ENCODE measurements around the gene PYROXD2.

Gene PYROXD2

DNA sequence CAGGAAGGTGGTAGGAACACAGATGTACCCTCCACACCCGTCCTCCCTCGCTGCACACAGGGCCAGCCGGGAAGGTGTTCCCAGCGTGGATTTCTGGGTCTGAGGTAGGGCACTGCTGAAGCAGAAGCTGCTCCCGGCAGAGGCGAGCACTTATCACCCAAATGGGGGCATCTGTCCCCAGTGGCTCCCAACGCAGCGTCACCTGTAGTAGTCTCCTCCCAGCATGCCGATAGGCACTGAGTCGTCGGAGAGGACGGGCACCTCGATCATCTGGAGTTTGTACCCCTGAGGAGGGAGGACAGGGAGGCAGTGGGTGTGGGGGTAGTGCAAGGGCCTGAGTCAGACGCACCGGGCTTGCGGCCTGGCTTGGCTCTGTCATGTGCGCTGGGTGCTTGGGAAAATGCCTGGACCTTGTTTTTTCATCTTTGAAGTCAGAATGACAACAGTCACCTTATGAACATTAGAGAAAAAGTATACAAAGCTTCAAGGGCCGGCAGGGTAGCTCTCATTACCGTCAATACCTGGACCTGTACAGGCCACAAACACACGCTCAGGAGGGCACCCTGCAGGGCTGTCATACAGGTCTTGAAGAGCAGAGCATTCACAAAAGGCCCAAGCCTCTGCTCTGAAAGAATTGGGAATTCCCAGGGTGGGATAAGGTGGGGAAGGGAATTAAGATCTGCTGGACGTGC lies 3.1 kb upstream of the PYROXD2 start:
- DNase-seq (no peak), ATAC-seq (ENCODE audit: insufficient read depth, low read depth) (no peak)
- TF ChIP-seq EZH2 (IDR thresholded peaks at IDR 0.05; ENCODE audit: borderline replicate concordance, low read depth, low read length, severe bottlenecking), result no peak
- TF ChIP-seq, protein P1, sequence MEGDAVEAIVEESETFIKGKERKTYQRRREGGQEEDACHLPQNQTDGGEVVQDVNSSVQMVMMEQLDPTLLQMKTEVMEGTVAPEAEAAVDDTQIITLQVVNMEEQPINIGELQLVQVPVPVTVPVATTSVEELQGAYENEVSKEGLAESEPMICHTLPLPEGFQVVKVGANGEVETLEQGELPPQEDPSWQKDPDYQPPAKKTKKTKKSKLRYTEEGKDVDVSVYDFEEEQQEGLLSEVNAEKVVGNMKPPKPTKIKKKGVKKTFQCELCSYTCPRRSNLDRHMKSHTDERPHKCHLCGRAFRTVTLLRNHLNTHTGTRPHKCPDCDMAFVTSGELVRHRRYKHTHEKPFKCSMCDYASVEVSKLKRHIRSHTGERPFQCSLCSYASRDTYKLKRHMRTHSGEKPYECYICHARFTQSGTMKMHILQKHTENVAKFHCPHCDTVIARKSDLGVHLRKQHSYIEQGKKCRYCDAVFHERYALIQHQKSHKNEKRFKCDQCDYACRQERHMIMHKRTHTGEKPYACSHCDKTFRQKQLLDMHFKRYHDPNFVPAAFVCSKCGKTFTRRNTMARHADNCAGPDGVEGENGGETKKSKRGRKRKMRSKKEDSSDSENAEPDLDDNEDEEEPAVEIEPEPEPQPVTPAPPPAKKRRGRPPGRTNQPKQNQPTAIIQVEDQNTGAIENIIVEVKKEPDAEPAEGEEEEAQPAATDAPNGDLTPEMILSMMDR (IDR thresholded peaks at IDR 0.05; ENCODE audit: borderline replicate concordance, extremely low read depth, low read length, poor library complexity, severe bottlenecking), result no peak
- Histone ChIP-seq H3K9ac (ENCODE audit: low read depth, low read length) (no peak overlapping the region), H2AFZ (ENCODE audit: low read depth, low read length) (no peak overlapping the region), H3K79me2 (ENCODE audit: insufficient read depth, low read length) (no peaks in the 10 kb centered on the region), H3K4me2 (ENCODE audit: insufficient read depth, low read length) (no peak overlapping the region), H4K20me1 (ENCODE audit: insufficient read depth, low read length) (no peaks in the 10 kb centered on the region), H3K27me3 (ENCODE audit: insufficient read depth, low read length, poor library complexity) (no peaks in the 10 kb centered on the region), H3K36me3 (ENCODE audit: insufficient read depth, low read length) (peaks cover 34% of the 10 kb centered on the region), H3K4me1 (ENCODE audit: insufficient read depth, low read length) (peaks cover 17% of the 10 kb centered on the region), H3K27ac (ENCODE audit: low read length) (no peak overlapping the region), H3K9me3 (ENCODE audit: insufficient read depth, low read length, severe bottlenecking) (no peaks in the 10 kb centered on the region), H3K4me3 (ENCODE audit: low read depth in 1 of 2, low read length in 2 of 2) (no peak overlapping the region)

GRCh38 chr10:98417481-98417959 lies 2.5 kb upstream of the PYROXD2 start:
- DNase-seq (no peak), ATAC-seq (ENCODE audit: insufficient read depth, low read depth) (no peak)
- H3K27ac ChIP-seq (ENCODE audit: low read length), result no peak overlapping the region
- no peaks in the 10 kb centered on the region for H3K9me3 ChIP-seq (ENCODE audit: insufficient read depth, low read length, severe bottlenecking)
- no peak overlapping the region for H2AFZ ChIP-seq (ENCODE audit: low read depth, low read length)
- H3K4me2 ChIP-seq (ENCODE audit: insufficient read depth, low read length), result no peak overlapping the region
- H3K4me3 ChIP-seq (ENCODE audit: low read depth in 1 of 2, low read length in 2 of 2), result no peak overlapping the region
- peaks cover 31% of the 10 kb centered on the region for H3K36me3 ChIP-seq (ENCODE audit: insufficient read depth, low read length)
- H3K9ac ChIP-seq (ENCODE audit: low read depth, low read length), result no peak overlapping the region
- no peaks in the 10 kb centered on the region for H4K20me1 ChIP-seq (ENCODE audit: insufficient read depth, low read length)
- H3K79me2 ChIP-seq (ENCODE audit: insufficient read depth, low read length), result no peaks in the 10 kb centered on the region
- TF ChIP-seq, protein P1 (IDR thresholded peaks at IDR 0.05; ENCODE audit: borderline replicate concordance, extremely low read depth, low read length, poor library complexity, severe bottlenecking), result no peak
- no peak for TF ChIP-seq EZH2 (IDR thresholded peaks at IDR 0.05; ENCODE audit: borderline replicate concordance, low read depth, low read length, severe bottlenecking)
- H3K4me1 ChIP-seq (ENCODE audit: insufficient read depth, low read length), result peaks cover 17% of the 10 kb centered on the region
- no peaks in the 10 kb centered on the region for H3K27me3 ChIP-seq (ENCODE audit: insufficient read depth, low read length, poor library complexity)

DNA sequence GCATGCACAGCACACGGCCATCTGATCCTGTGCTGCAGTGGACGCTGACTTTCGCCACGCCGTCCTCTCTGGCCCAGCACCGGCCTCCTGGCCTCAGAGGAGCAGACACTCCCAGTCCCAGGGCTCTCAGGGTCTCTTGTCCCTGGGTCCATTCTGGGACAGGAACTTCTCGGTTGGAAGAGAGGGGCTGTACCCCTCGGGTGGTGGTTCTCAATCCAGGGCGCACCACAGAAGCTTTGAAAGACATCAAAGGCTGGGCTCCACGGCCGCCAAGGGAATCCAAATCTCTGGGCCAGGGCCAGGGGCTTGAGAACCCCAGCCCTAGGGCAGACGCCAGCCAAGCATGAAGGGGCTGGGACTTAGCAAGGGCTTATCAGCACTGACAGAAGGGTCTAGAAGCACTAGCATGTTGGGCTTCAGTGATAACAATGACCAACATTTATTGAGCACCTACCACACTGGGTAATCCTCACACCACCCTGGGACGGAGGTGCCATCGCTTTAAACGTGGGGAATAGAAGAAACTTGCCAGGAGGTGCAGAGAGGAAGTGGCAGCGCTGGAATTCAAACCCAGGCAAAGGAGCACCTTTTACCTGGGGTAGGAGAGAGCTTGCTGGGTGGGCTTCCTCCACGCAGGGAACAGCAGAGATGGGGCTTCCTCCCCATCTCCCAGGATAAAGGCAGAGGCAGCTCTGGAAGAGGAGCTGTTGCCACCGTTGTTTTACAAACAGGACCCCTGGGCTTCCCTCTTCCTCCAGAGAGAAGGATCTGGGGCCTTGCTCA lies 1.8 kb upstream of the PYROXD2 start:
- H3K4me2 ChIP-seq (ENCODE audit: insufficient read depth, low read length), result no peak overlapping the region
- H3K36me3 ChIP-seq (ENCODE audit: insufficient read depth, low read length), result peaks cover 31% of the 10 kb centered on the region
- H3K79me2 ChIP-seq (ENCODE audit: insufficient read depth, low read length), result no peaks in the 10 kb centered on the region
- H3K9me3 ChIP-seq (ENCODE audit: insufficient read depth, low read length, severe bottlenecking), result no peaks in the 10 kb centered on the region
- H3K9ac ChIP-seq (ENCODE audit: low read depth, low read length), result no peak overlapping the region
- no peaks in the 10 kb centered on the region for H3K27me3 ChIP-seq (ENCODE audit: insufficient read depth, low read length, poor library complexity)
- H3K4me3 ChIP-seq (ENCODE audit: low read depth in 1 of 2, low read length in 2 of 2), result no peak overlapping the region
- H3K4me1 ChIP-seq (ENCODE audit: insufficient read depth, low read length), result peaks cover 17% of the 10 kb centered on the region
- DNase-seq (no peak), ATAC-seq (ENCODE audit: insufficient read depth, low read depth) (no peak)
- TF ChIP-seq, protein P1 (IDR thresholded peaks at IDR 0.05; ENCODE audit: borderline replicate concordance, extremely low read depth, low read length, poor library complexity, severe bottlenecking), result no peak
- no peak for TF ChIP-seq EZH2 (IDR thresholded peaks at IDR 0.05; ENCODE audit: borderline replicate concordance, low read depth, low read length, severe bottlenecking)
- no peak overlapping the region for H2AFZ ChIP-seq (ENCODE audit: low read depth, low read length)
- no peaks in the 10 kb centered on the region for H4K20me1 ChIP-seq (ENCODE audit: insufficient read depth, low read length)
- H3K27ac ChIP-seq (ENCODE audit: low read length), result no peak overlapping the region
